SHP77 treated with DMSO at 0.1 percent for 48 hours (cell line): ENCODE measurements around the gene TSPAN31.
"Not testable (repeated sequence)": the region's sequence is repeated elsewhere in the genome, so short reads cannot be mapped to it uniquely, and the experiment has no call there.

Experiments used
- DNase-seq: peaks from one replicate; lab custom pipeline; 2025; lab: John Stamatoyannopoulos, UW

The TSPAN31 gene

DNA sequence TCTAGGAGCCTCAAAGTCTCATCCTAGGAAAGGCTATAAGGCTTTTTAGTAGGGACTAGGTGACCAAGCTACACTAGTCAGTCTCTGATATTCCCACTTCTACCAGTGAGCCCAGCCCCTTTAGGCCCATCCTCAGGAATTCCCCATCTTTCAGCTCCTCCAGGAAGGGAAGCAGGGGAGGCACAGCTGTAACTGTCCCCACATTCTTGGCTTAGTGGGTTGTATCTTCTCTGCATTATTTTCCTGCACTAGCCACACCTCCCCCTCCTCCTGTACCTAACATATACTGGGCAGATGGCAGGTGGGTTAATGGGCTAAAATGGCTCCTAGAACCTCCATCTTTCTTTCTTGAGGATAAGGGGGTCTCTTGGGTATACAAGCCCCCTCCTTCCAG is 22.5 kb downstream of the TSPAN31 start:
- DNase-seq: no peak

- no peak for DNase-seq
These were observed 23.0 kb downstream of the TSPAN31 start for GRCh38 chr12:57767876-57768275.

DNA sequence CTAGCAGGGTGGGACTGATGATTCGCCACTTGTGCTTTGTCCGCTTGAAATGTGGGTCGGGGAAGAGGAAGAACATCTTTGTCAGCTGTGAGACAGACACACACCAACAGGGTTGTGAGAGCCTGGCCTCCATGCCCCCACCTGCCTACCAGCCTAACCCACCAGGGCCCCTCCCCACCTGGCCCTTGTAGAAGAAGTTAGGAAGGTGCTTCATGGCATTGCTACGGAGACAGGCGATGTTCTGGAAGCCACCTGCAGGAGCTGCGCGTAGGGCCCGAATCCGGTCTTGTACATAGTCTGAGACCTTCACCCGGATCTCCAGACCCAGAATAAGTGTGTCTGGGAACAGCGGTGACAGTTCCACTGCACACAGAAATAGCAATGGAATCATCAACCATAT is 24.8 kb downstream of the TSPAN31 start:
- DNase-seq: no peak

DNA sequence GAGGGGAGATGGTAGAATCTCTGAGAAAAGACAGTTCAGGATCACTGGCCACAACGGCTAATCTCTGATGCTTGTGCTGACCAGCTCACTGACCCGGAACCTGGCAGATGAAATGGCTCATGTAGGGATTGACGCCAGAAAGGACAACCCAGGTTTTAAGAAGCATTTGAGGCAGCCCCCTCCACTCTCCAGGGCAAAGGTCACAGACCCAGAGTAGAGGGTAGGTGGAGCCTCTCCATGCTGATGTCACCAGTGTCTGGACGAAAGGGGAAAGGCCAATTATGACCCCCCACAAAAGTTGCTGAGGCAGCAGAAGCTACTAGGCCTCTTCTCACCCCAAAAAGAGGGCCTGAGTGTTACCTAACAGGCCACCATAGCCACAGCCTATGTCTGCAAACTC is 25.9 kb downstream of the TSPAN31 start:
- no peak for DNase-seq

DNA sequence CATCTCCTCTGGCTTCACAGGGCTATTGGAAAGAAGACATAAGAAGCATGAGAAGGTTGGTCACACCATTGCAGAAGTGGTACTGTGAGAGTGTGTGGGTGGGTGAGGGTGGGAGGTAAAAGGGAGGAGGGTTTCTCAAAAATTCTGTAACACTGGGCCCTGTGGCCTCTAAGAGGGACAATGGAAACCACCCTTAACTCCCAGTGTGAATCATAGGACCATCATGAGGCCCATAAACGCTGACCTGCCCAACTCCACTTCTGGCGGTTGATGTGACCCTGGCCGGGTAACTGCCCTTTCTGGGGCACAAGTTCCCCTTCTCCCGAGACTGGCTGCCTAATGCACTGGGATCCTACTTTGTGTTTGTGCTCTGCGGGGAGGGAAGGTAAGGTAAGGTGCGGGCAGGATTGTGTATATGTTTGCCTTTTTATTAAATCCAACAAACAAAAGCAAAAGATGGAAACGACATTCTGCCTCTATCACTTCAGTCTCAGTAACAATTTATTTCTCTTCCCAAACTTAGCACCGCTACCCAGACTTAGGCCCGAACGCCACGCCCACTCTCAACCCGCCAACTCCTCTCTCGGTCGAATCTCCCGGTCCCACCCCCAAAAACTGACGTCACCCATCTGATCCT is 26.5 kb downstream of the TSPAN31 start:
- peak; percentile 84 for DNase-seq

GRCh38 chr12:57771873-57772428 is 27.1 kb downstream of the TSPAN31 start, which contains the start of gene METTL1:
METTL1 (minus strand) TSS chr12:57772105; CDS start chr12:57772083, 22 bp downstream.
- peak; percentile 87 for DNase-seq

- peak; percentile 58 for DNase-seq
These were observed 27.8 kb downstream of the TSPAN31 start, which contains the start of gene EEF1AKMT3 for GRCh38 chr12:57772429-57773322. EEF1AKMT3 (plus strand) TSS chr12:57772614; CDS start chr12:57772725, 111 bp downstream.

DNA sequence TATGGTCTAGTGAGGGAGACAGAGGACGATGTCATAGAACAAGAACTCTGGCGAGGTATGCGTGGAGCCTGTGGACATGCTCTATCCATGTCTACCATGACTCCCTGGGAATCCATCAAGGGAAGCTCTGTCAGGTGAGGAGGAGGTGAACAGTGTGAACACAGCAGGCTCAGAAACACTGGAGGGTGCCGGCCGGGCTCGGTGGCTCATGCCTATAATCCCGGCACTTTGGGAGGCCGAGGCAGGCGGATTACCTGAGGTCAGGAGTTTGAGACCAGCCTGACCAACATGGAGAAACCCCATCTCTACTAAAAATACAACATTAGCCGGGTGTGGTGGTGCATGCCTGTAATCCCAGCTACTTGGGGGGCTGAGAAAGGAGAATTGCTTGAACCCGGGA is 29.8 kb downstream of the TSPAN31 start:
- not testable (repeated sequence) for DNase-seq

GRCh38 chr12:57775044-57775443 is 30.2 kb downstream of the TSPAN31 start:
- DNase-seq: no peak

GRCh38 chr12:57775563-57776246 is 30.9 kb downstream of the TSPAN31 start:
- DNase-seq: no peak

GRCh38 chr12:57776247-57776587 is 31.4 kb downstream of the TSPAN31 start:
- no peak for DNase-seq

DNA sequence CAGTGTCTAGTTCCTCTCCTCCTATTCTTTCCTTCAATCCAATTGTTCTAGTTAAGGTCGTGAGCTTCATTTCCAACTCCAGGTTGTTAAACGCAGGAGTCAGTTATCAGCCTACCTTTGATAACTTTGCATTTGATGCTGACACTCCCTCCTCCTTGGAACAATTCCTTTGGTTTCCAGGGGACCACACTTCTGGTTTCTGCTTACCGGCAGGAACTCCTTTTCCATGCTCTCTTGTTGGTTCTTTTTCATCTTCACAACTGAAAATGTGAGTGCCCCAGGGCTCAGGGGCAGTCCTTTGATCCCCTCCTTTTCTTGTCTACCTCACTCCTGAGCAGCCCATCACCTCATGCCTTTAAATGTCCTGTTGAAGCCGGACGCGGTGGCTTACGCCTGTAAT is 32.5 kb downstream of the TSPAN31 start:
- no peak for DNase-seq

DNA sequence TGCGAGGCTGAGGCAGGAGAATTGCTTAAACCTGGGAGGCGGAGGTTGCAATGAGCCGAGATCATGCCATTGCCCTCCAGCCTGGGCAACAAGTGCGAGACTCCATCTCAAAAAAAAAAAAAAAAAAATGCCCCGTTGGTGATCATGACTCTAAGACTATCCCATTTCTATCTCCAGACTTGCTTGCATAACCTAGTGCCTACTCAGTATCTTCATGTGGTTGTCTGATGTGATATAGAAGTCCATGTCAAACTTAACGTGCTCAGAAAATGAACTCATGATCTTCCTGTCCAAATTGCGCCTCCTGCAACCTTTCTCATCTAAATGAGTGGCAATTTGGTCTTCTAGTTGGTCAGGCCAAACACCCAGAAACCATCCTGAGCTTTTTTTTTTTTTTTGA is 33.1 kb downstream of the TSPAN31 start:
- DNase-seq: no peak

- DNase-seq: no peak
These were observed 34.9 kb downstream of the TSPAN31 start for GRCh38 chr12:57779736-57780135.

DNA sequence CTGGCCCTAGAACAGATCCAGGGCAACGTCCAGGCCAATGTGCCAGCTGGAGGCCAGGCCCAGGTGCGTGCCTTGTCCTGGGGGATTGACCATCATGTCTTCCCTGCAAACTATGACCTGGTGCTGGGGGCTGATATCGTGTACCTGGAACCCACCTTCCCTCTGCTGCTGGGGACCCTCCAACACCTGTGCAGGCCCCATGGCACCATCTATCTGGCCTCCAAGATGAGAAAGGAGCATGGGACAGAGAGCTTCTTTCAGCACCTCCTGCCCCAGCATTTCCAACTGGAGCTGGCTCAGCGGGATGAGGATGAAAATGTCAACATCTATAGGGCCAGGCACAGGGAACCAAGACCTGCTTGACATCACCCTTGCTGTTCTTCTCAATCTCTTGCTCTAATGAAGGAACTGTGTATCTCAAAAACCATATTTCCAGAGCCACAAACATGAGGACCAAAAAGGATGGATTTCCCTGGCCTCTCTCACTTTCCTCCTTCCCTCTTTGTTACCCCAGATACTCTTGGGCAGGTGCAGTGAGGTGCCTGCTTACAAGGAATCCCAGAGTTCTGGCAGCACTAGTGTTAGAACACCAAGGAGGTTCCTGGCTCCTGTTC is 35.6 kb downstream of the TSPAN31 start:
- no peak for DNase-seq

GRCh38 chr12:57781244-57781643 is 36.4 kb downstream of the TSPAN31 start:
- no peak for DNase-seq

- no peak for DNase-seq
These were observed 37.0 kb downstream of the TSPAN31 start for GRCh38 chr12:57781801-57782200.

- DNase-seq: no peak
These were observed 37.4 kb downstream of the TSPAN31 start for GRCh38 chr12:57782243-57782607.

DNA sequence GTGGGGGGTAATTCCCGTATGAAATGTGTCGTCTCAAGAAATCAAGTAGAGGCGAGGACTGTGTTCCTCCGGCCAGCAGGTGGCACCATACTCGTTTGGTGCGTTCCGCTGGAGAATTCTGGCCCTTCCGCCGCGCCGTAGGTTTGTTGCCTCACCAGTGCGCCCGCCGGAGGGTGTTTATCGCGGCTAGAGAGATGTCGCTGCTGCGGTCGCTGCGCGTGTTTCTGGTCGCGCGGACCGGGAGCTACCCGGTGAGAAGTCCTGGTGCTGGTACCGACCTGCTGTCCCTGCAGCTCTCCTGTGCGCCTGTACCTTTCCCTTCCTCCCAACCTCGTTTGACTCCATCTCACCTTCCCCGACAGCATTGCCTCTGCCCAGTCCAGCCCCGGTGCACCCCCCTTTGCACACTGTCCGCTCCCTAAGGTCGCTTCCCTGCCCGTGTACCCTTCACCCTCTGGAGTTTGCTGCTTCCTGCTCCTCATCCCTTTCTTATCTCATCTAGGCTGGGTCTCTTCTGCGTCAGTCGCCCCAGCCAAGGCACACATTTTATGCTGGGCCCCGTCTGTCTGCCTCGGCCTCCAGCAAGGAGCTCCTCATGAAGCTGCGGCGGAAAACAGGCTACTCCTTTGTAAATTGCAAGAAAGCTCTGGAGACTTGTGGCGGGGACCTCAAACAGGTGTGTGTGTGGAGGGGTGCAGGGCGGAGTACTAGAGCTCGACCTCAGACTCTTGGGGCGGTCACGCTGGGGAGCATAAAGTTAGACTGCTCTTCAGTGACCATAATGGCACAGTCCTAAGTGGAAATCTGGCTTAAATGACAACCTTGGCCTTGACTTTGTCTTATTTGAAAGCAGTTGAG is 38.0 kb downstream of the TSPAN31 start, which contains the start of gene TSFM:
Gene TSFM, plus strand, starts transcription at position 180 of the 858 bp plus-strand sequence. Its CDS starts 15 bp downstream, at position 195.
- peak; percentile 83 for DNase-seq

DNA sequence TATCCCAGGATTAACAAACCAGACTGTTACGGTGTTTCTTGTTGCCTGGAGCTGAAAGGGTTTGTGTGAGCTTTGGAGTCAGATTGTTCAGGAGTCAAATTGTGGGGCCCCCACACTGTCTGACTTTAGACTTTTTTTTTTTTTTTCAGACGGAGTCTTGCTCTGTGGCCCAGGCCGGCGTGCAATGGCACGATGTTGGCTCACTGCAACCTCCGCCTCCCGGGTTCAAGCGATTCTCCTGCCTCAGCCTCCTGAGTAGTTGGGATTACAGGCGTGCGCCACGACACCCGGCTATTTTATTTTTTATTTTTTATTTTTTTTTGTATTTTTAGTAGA is 38.6 kb downstream of the TSPAN31 start:
- no peak for DNase-seq

GRCh38 chr12:57783861-57784260 is 39.0 kb downstream of the TSPAN31 start:
- DNase-seq: no peak
